Gastroesophageal sphincter (tissue), 4 donors: Measurements from ENCODE around the gene SLC10A1. TPM values are rescaled to one million over a fixed set of nuclear protein-coding genes. Genes with fewer than 3 reads are reported as not detected.

ENCODE experiments used
- ATAC-seq: fragments of 150-250 bp; one replicate; pipeline ENCODE4 v1.9.1; 2016; ENCODE audit warnings: mild to moderate bottlenecking, moderate library complexity
- H3K27ac ChIP-seq, 4 donors: fragments of 200-600 bp; sonication (generic) in 3 of 4; 1 replicate in 3 of 4; 2 replicates in 1 of 4; pipeline ENCODE4 v1.5.1; 2016 to 2019
- H3K27me3 ChIP-seq: fragments of 200-600 bp; sonication (generic); one replicate; pipeline ENCODE4 v1.5.1; 2019
- H3K36me3 ChIP-seq, 2 donors: fragments of 200-600 bp; sonication (generic); one replicate each; pipeline ENCODE4 v1.5.1; 2019; ENCODE audit warnings: control low read depth in 1 of 2
- H3K4me1 ChIP-seq, 3 donors: fragments of 200-600 bp; sonication (generic); 1 replicate in 2 of 3; 2 replicates in 1 of 3; pipeline ENCODE4 v1.5.1; 2016 to 2019; ENCODE audit warnings: control low read depth in 2 of 3
- H3K4me3 ChIP-seq, 2 donors: fragments of 200-600 bp; sonication (generic); one replicate each; pipeline ENCODE4 v1.5.1; 2019; ENCODE audit warnings: mild to moderate bottlenecking in 1 of 2, moderate library complexity in 1 of 2
- H3K9me3 ChIP-seq, 3 donors: fragments of 200-600 bp; sonication (generic); one replicate each; pipeline ENCODE4 v1.5.1; 2017 to 2019; ENCODE audit warnings: control low read depth in 2 of 3
- EP300 ChIP-seq: sonication (generic); formaldehyde crosslinking; IDR thresholded peaks from one replicate; pipeline ENCODE4 v1.6.1; 2017; ENCODE audit warnings: antibody characterized with exemption, mild to moderate bottlenecking
- POLR2A ChIP-seq, 2 donors: fragments of 450-650 bp; IDR thresholded peaks; one replicate each; pipeline ENCODE4 v1.6.1; 2017; ENCODE audit warnings: antibody characterized with exemption in 2 of 2, mild to moderate bottlenecking in 2 of 2, moderate library complexity in 1 of 2
- POLR2AphosphoS5 ChIP-seq: sonication (generic); formaldehyde crosslinking; IDR thresholded peaks from one replicate; pipeline ENCODE4 v1.6.1; 2017; ENCODE audit warnings: antibody characterized with exemption
- WGBS, 2 donors: methylation state at CpG; one replicate each; pipeline ENCODE4 v1.1.5; 2018; ENCODE audit warnings: low coverage in 1 of 2; 5-methylcytosine and 5-hydroxymethylcytosine counted together
- total RNA-seq, 4 donors: library from RNA; depleted of rRNA; stranded (reverse); fragments of >200 nt; gene quantifications; one replicate each; pipeline ENCODE4 v1.1.0, GENCODE V29; 2016
- TF ChIP-seq, protein P1 (sequence below), 4 experiments: fragments of 200-600 bp in 2 of 4; fragments of 450-650 bp in 2 of 4; sonication (generic) in 1 of 4; IDR thresholded peaks; one replicate each; pipeline ENCODE4 v1.5.1; 2017 to 2019; ENCODE audit warnings: antibody characterized with exemption in 4 of 4, mild to moderate bottlenecking in 2 of 4, moderate library complexity in 2 of 4

The SLC10A1 gene
- total RNA-seq, 4 donors from 2014 or later: not detected

DNA sequence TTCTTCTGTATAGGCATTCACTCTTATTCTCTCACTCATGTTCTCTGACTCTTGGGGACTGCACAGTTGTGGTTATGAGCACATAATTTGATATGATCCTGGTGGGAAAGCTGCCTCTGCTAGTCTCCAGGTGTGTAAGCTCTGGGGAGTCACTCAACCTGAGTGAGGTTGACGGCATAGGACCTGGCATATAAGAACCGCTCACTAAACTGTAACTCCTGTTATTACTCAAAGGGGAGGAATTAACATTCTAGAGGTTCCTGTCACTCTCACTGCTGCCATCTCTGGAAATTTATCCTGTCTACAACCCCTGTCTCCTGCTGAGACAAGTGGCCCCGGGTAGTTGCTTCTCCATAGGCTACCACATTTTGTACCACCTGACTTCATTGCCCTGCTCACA, 16.1 kb downstream of the SLC10A1 start:
- 80 to 100% methylated on average over 1 of the region's 3 CpGs for WGBS, 2 donors
- TF ChIP-seq EP300: no peak
- TF ChIP-seq POLR2AphosphoS5: no peak
- TF ChIP-seq POLR2A (IDR thresholded peaks at IDR 0.05): no peak
- TF ChIP-seq, protein P1, sequence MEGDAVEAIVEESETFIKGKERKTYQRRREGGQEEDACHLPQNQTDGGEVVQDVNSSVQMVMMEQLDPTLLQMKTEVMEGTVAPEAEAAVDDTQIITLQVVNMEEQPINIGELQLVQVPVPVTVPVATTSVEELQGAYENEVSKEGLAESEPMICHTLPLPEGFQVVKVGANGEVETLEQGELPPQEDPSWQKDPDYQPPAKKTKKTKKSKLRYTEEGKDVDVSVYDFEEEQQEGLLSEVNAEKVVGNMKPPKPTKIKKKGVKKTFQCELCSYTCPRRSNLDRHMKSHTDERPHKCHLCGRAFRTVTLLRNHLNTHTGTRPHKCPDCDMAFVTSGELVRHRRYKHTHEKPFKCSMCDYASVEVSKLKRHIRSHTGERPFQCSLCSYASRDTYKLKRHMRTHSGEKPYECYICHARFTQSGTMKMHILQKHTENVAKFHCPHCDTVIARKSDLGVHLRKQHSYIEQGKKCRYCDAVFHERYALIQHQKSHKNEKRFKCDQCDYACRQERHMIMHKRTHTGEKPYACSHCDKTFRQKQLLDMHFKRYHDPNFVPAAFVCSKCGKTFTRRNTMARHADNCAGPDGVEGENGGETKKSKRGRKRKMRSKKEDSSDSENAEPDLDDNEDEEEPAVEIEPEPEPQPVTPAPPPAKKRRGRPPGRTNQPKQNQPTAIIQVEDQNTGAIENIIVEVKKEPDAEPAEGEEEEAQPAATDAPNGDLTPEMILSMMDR (IDR thresholded peaks at IDR 0.05): no peak
- ATAC-seq: no peak

DNA sequence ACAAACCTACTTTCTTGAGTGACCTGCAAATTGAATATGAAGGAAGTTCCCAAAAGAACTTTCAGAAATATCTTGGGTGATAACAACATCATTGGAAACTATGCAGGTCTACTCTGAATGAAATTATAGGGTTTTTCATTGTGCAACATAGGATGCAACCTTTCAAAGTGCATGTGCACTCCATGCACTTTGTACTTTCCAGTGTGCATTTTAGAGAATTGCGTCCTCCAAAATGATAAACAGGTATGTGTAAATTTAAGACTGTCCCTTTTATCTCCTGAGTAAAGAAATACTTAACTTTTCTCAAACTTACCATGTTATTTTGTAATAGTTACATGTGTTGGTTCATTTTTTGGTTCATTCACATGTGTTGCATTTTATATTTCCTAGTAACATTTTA, 16.9 kb downstream of the SLC10A1 start:
- peaks cover 0 to 56% of the 10 kb centered on the region in 2 donors for H3K36me3 ChIP-seq
- 91 to 100% methylated on average over 1 of the region's 1 CpG for WGBS, 2 donors

More for the DNA sequence above, 16.1 kb downstream of the SLC10A1 start:
- Histone ChIP-seq H3K27ac (no peak overlapping the region), H3K4me1 (peaks cover 0 to 23% (median 0%) of the 10 kb centered on the region in 3 donors), H3K9me3 (no peaks in the 10 kb centered on the region), H3K27me3 (no peaks in the 10 kb centered on the region), H3K36me3 (peaks cover 0 to 50% of the 10 kb centered on the region in 2 donors), H3K4me3 (no peak overlapping the region)

DNA sequence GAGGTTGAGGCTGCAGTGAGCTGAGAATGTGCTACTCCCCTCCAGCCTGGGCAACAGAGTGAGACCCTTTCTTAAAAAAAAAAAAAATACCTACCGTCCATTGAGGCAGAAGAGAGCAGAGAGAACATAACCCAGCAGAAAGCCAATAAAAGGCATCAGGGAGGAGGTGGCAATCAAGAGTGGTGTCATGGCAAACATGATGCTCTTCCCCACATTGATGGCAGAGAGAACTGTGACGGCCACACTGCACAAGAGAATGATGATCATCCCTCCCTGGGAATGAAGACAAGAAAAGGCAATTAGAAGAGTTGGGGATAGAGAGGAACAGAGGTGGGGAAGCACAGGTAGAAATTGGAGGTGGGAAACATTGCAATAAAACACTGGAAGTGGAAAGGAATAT, 18.0 kb downstream of the SLC10A1 start:
- Histone ChIP-seq H3K27me3 (no peaks in the 10 kb centered on the region), H3K36me3 (peaks cover 0 to 66% of the 10 kb centered on the region in 2 donors), H3K4me1 (peaks cover 0 to 36% (median 0%) of the 10 kb centered on the region in 3 donors), H3K9me3 (no peaks in the 10 kb centered on the region), H3K27ac (no peak overlapping the region), H3K4me3 (no peak overlapping the region)
- WGBS, 2 donors: 79 to 88% methylated on average over 2 of the region's 2 CpGs
- no peak for ATAC-seq
- TF ChIP-seq POLR2A (IDR thresholded peaks at IDR 0.05): no peak
- peak; percentile 12 for TF ChIP-seq POLR2AphosphoS5
- TF ChIP-seq EP300: no peak
- TF ChIP-seq, protein P1 (IDR thresholded peaks at IDR 0.05): no peak

More for the DNA sequence above, 16.9 kb downstream of the SLC10A1 start:
- no peak overlapping the region for H3K4me3 ChIP-seq
- H3K9me3 ChIP-seq: no peaks in the 10 kb centered on the region
- peaks cover 0 to 32% (median 0%) of the 10 kb centered on the region in 3 donors for H3K4me1 ChIP-seq
- ATAC-seq: no peak
- TF ChIP-seq, protein P1 (IDR thresholded peaks at IDR 0.05): no peak
- TF ChIP-seq POLR2AphosphoS5 (no peak), EP300 (no peak), POLR2A (IDR thresholded peaks at IDR 0.05) (no peak)
- no peak overlapping the region for H3K27ac ChIP-seq
- no peaks in the 10 kb centered on the region for H3K27me3 ChIP-seq

DNA sequence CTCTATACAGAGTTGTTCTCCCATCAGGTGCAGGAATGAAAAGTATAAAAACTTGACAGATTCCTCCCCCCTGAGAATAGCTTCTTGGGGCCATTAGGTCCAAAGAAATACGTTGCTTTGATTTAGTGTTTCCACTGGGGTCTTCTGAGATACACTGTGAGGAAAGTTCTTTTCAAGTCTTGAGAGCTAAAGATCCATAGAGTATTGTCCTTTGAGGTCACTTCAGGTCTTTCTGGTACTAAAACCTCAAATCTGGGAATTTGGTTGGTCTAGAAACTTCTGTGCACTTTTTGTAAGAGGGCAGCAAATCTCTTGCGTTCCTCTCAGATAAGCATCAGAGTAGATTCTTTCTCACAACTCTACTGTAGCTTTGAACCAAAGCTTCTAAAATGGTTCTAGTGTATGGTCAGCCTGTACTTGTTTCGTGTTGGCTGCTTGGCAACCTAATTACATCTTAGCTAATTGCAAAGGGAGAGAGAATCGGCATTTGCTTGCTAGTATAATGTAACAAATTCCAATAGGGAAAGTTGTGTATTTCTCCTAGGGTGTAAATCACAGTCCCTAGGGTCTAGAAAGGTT, 20.1 kb downstream of the SLC10A1 start:
- Histone ChIP-seq H3K27ac (peak overlapping the region in 1 of 4 donors; percentile 1), H3K36me3 (peaks cover 0 to 87% of the 10 kb centered on the region in 2 donors), H3K9me3 (no peaks in the 10 kb centered on the region), H3K4me1 (peaks cover 0 to 57% (median 0%) of the 10 kb centered on the region in 3 donors), H3K4me3 (no peak overlapping the region), H3K27me3 (no peaks in the 10 kb centered on the region)
- ATAC-seq: no peak
- TF ChIP-seq POLR2A (IDR thresholded peaks at IDR 0.05): no peak
- TF ChIP-seq, protein P1 (IDR thresholded peaks at IDR 0.05): no peak
- no peak for TF ChIP-seq POLR2AphosphoS5
- WGBS, 2 donors: 70 to 87% methylated on average over 4 of the region's 4 CpGs

DNA sequence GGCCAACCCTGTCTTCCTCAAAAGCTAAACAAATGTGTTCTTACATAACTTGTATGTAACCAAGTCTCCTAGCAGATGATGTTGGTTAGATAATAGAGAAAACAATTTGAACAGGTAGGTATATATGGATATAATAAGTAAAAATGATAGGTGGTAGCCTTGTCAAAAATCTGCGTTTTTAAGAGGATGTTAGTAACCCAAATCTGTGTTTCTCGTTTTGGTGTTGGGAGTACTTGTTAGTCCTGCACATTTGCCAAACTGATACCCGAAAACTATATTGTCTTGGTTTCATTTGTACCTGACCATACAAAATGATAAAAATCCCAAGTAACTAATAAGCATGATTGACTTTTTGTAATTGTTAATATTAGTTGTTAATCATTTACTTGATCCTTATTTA, 22.0 kb downstream of the SLC10A1 start:
- peaks cover 9 to 96% of the 10 kb centered on the region in 2 donors for H3K36me3 ChIP-seq
- no peak for ATAC-seq
- H3K27me3 ChIP-seq: no peaks in the 10 kb centered on the region
- WGBS, 2 donors: 77 to 91% methylated on average over 3 of the region's 3 CpGs
- no peak overlapping the region for H3K4me3 ChIP-seq
- H3K27ac ChIP-seq: no peak overlapping the region
- no peaks in the 10 kb centered on the region for H3K9me3 ChIP-seq
- peaks cover 3 to 76% (median 3%) of the 10 kb centered on the region in 3 donors for H3K4me1 ChIP-seq
- no peak for TF ChIP-seq POLR2A (IDR thresholded peaks at IDR 0.05)
- TF ChIP-seq, protein P1 (IDR thresholded peaks at IDR 0.05): no peak
- no peak for TF ChIP-seq EP300
- TF ChIP-seq POLR2AphosphoS5: no peak
